IMR-90 (cell line): Measurements from ENCODE around the gene FAM83B. TPM values are rescaled to one million over a fixed set of nuclear protein-coding genes. Genes with fewer than 3 reads are reported as not detected.

Experiments used
- ATAC-seq: fragments of 200-7000 bp; cut with Tn5 transposase; 2 replicates; pipeline ENCODE4 v1.9.1; 2020; ENCODE audit warnings: low read depth, mild to moderate bottlenecking, moderate library complexity
- BruUV-seq: library from RNA; stranded (reverse); fragments of 400-500 nt; replicated peaks from 2 replicates; lab custom pipeline; 2021; lab: Mats Ljungman, UMichigan
- CTCF ChIA-PET: fragments of 300-600 bp; formaldehyde crosslinking; extraction: SDS; loops from one replicate; lab custom pipeline; 2021; ENCODE audit warnings: antibody characterized with exemption; lab: Yijun Ruan, JAX
- POLR2A ChIA-PET: fragments of 300-600 bp; sonication (Branson Sonifier 250); formaldehyde crosslinking; loops from one replicate; lab custom pipeline; 2022; ENCODE audit warnings: antibody characterized with exemption; ENCODE audit not compliant: unreplicated experiment; lab: Charles Lee
- DNase-seq: peaks from one replicate; pipeline ENCODE4 v3.0.0; 2013
- H2AFZ ChIP-seq: replicated peaks from 2 replicates; pipeline ENCODE3; 2013; ENCODE audit warnings: low read length, mild to moderate bottlenecking; ENCODE audit not compliant: poor library complexity
- H2AK5ac ChIP-seq: 2 replicates; pipeline ENCODE4 v1.6.1; 2013; ENCODE audit warnings: low read depth, low read length, inconsistent platforms
- H2AK9ac ChIP-seq: replicated peaks from 2 replicates; pipeline ENCODE3; 2013; ENCODE audit warnings: mild to moderate bottlenecking, low read depth, low read length, moderate library complexity; ENCODE audit not compliant: poor library complexity
- H2BK120ac ChIP-seq: 2 replicates; pipeline ENCODE4 v1.6.1; 2013; ENCODE audit warnings: low read depth, low read length, inconsistent platforms
- H2BK15ac ChIP-seq: 3 replicates; pipeline ENCODE4 v1.6.1; 2013; ENCODE audit warnings: low read depth, low read length, inconsistent platforms
- H2BK20ac ChIP-seq: 2 replicates; pipeline ENCODE4 v1.6.1; 2013; ENCODE audit warnings: low read depth, mild to moderate bottlenecking, inconsistent platforms, low read length, moderate library complexity
- H2BK5ac ChIP-seq: 2 replicates; pipeline ENCODE4 v1.6.1; 2013; ENCODE audit warnings: mild to moderate bottlenecking, low read depth, low read length, inconsistent platforms; ENCODE audit not compliant: poor library complexity, severe bottlenecking
- H3K14ac ChIP-seq: replicated peaks from 2 replicates; pipeline ENCODE4 v1.6.1; 2013; ENCODE audit warnings: low read depth, low read length, inconsistent platforms
- H3K18ac ChIP-seq: 2 replicates; pipeline ENCODE4 v1.6.1; 2013; ENCODE audit warnings: low read depth, low read length, control low read depth
- H3K23ac ChIP-seq: 2 replicates; pipeline ENCODE4 v1.6.1; 2013; ENCODE audit warnings: low read depth, low read length, inconsistent platforms
- H3K27ac ChIP-seq: 2 replicates; pipeline ENCODE4 v1.5.1; 2013; ENCODE audit warnings: mild to moderate bottlenecking, control low read depth, low read length; ENCODE audit not compliant: insufficient read depth
- H3K27me3 ChIP-seq: 2 replicates; pipeline ENCODE4 v1.6.1; 2013; ENCODE audit warnings: low read length; ENCODE audit not compliant: control insufficient read depth, insufficient read depth
- H3K36me3 ChIP-seq: 2 replicates; pipeline ENCODE4 v1.6.1; 2013; ENCODE audit warnings: low read length, mixed read lengths; ENCODE audit not compliant: control insufficient read depth, insufficient read depth
- H3K4ac ChIP-seq: 2 replicates; pipeline ENCODE4 v1.6.1; 2013; ENCODE audit warnings: low read depth, low read length, inconsistent platforms
- H3K4me1 ChIP-seq: 2 replicates; pipeline ENCODE4 v1.6.1; 2013; ENCODE audit warnings: low read length, mixed read lengths; ENCODE audit not compliant: control insufficient read depth, insufficient read depth
- H3K4me2 ChIP-seq: 2 replicates; pipeline ENCODE4 v1.6.1; 2013; ENCODE audit warnings: low read depth, mild to moderate bottlenecking, control low read depth, low read length, moderate library complexity
- H3K4me3 ChIP-seq: 2 replicates; pipeline ENCODE4 v1.5.1; 2013; ENCODE audit warnings: low read depth, mild to moderate bottlenecking, control low read depth, low read length, moderate library complexity; ENCODE audit not compliant: insufficient read depth
- H3K56ac ChIP-seq: 2 replicates; pipeline ENCODE4 v1.6.1; 2013; ENCODE audit warnings: low read length, inconsistent platforms; ENCODE audit not compliant: insufficient read depth; ENCODE audit errors: extremely low read depth
- H3K79me1 ChIP-seq, 2 experiments: 2 replicates each; pipeline ENCODE4 v1.6.1; 2013; ENCODE audit warnings: low read length in 2 of 2, inconsistent platforms in 1 of 2, low read depth in 1 of 2
- H3K9ac ChIP-seq: 2 replicates; pipeline ENCODE4 v1.6.1; 2013; ENCODE audit warnings: low read depth, low read length, control low read depth
- H3K9me1 ChIP-seq: 2 replicates; pipeline ENCODE4 v1.6.1; 2013; ENCODE audit warnings: low read length, inconsistent platforms; ENCODE audit not compliant: insufficient read depth
- H3K9me3 ChIP-seq: 2 replicates; pipeline ENCODE4 v1.6.1; 2013; ENCODE audit warnings: low read length; ENCODE audit not compliant: control insufficient read depth, insufficient read depth
- H4K20me1 ChIP-seq: 2 replicates; pipeline ENCODE4 v1.6.1; 2013; ENCODE audit warnings: low read length, inconsistent platforms; ENCODE audit not compliant: insufficient read depth
- H4K5ac ChIP-seq: 2 replicates; pipeline ENCODE4 v1.6.1; 2013; ENCODE audit warnings: mild to moderate bottlenecking, low read depth, low read length, control low read depth
- H4K8ac ChIP-seq, 2 experiments: 2 replicates each; pipeline ENCODE4 v1.6.1; 2013; ENCODE audit warnings: low read depth in 2 of 2, low read length in 2 of 2, control low read depth in 1 of 2, inconsistent platforms in 1 of 2
- H4K91ac ChIP-seq: 2 replicates; pipeline ENCODE4 v1.6.1; 2013; ENCODE audit warnings: low read depth, low read length, inconsistent platforms; ENCODE audit not compliant: insufficient read depth
- CEBPB ChIP-seq: IDR thresholded peaks from 2 replicates; pipeline ENCODE4 v1.6.1; 2012; ENCODE audit warnings: low read depth, low read length, improper control_type of control experiment
- CTCF ChIP-seq: conservative IDR thresholded peaks from 2 replicates; pipeline ENCODE4 v1.5.1; 2012; ENCODE audit warnings: mild to moderate bottlenecking, low read depth, low read length, improper control_type of control experiment
- FOS ChIP-seq: fragments of 150-350 bp; IDR thresholded peaks from 2 replicates; pipeline ENCODE4 v1.6.1; 2016; ENCODE audit warnings: low read depth, low read length
- NFE2L2 ChIP-seq: fragments of 150-350 bp; IDR thresholded peaks from 2 replicates; pipeline ENCODE4 v1.6.1; 2016; ENCODE audit warnings: low read depth, mild to moderate bottlenecking, low read length
- RAD21 ChIP-seq: IDR thresholded peaks from 2 replicates; pipeline ENCODE4 v1.6.1; 2012; ENCODE audit warnings: low read length, improper control_type of control experiment
- SMC3 ChIP-seq: fragments of 150-350 bp; IDR thresholded peaks from 2 replicates; pipeline ENCODE4 v1.6.1; 2016; ENCODE audit warnings: low read depth, mild to moderate bottlenecking, antibody characterized with exemption, low read length, moderate library complexity
- dilution Hi-C: fragments of 300-500 bp; cut with HindIII; formaldehyde crosslinking; loops from one replicate; pipeline ENCODE4 v1.14.3; 2018; ENCODE audit warnings: low sequenced_read_pairs; ENCODE audit not compliant: unreplicated experiment
- in situ Hi-C: fragments of 300-500 bp; cut with MboI; formaldehyde crosslinking; loops from 3 replicates; pipeline ENCODE4 v1.14.3; 2019; ENCODE audit warnings: low sequenced_read_pairs, inconsistent platforms, mixed read lengths
- intact Hi-C: fragments of 100-400 bp; cut with micrococcal nuclease; formaldehyde crosslinking; loops from 2 replicates; pipeline ENCODE4 v1.10.0; 2022
- polyA plus RNA-seq, 3 experiments: library from polyadenylated mRNA; depleted of rRNA; stranded (reverse); fragments of >200 nt; gene quantifications; 2 replicates each; pipeline ENCODE4 v1.2.3, GENCODE V29; 2012; ENCODE audit warnings: low replicate concordance in 1 of 3
- total RNA-seq: library from RNA; depleted of rRNA; stranded (reverse); fragments of >200 nt; gene quantifications from 2 replicates; pipeline ENCODE4 v1.2.3, GENCODE V29; 2012

FAM83B gene
- total and polyA plus RNA-seq, 2 of the 4 experiments (the other 2 are of a cell fraction): 0.02 to 0.18 TPM

- intact Hi-C loops (no loop called here), in situ Hi-C loops (no loop called here), dilution Hi-C loops (no loop called here)
- no peak overlapping the region for H2AK9ac ChIP-seq
- no peak overlapping the region for H2BK20ac ChIP-seq
- no peaks in the 10 kb centered on the region for H3K27me3 ChIP-seq
- H3K4me1 ChIP-seq: no peaks in the 10 kb centered on the region
- no peak overlapping the region for H2AFZ ChIP-seq
- TF ChIP-seq CTCF (no peak), RAD21 (no peak), FOS (no peak), CEBPB (no peak), SMC3 (no peak), NFE2L2 (no peak)
- no peak overlapping the region for H3K56ac ChIP-seq
- H3K9me3 ChIP-seq: no peaks in the 10 kb centered on the region
- no peak overlapping the region for H2BK120ac ChIP-seq
- no peak overlapping the region for H3K14ac ChIP-seq
- no peak overlapping the region for H3K9ac ChIP-seq
- no peak overlapping the region for H4K8ac ChIP-seq
- H3K4me3 ChIP-seq: no peak overlapping the region
- no peaks in the 10 kb centered on the region for H3K36me3 ChIP-seq
- H4K91ac ChIP-seq: no peak overlapping the region
- POLR2A ChIA-PET: no interaction called here
- H4K5ac ChIP-seq: no peak overlapping the region
- no peak for ATAC-seq
- no peak for DNase-seq
- no peak overlapping the region for H3K4me2 ChIP-seq
- no TSS peak for BruUV-seq
- H3K18ac ChIP-seq: no peak overlapping the region
- H3K79me1 ChIP-seq: no peaks in the 10 kb centered on the region
- H2BK15ac ChIP-seq: no peak overlapping the region
- no peak overlapping the region for H2BK5ac ChIP-seq
- CTCF ChIA-PET: no interaction called here
- H3K9me1 ChIP-seq: no peaks in the 10 kb centered on the region
- H3K23ac ChIP-seq: no peak overlapping the region
- H3K27ac ChIP-seq: no peak overlapping the region
- no peak overlapping the region for H2AK5ac ChIP-seq
- H4K20me1 ChIP-seq: no peaks in the 10 kb centered on the region
- no peak overlapping the region for H3K4ac ChIP-seq
Measured at GRCh38 chr6:54876871-54877270, 30.3 kb downstream of the FAM83B start.
